PC-9 (cell line): ENCODE data around the gene AGO1. TPM values are rescaled to one million over a fixed set of nuclear protein-coding genes. Genes with fewer than 3 reads are reported as not detected.

Source experiments
- BruUV-seq: library from RNA; stranded (reverse); fragments of 400-500 nt; replicated peaks from 2 replicates; lab custom pipeline; 2021; lab: Mats Ljungman, UMichigan
- CTCF ChIA-PET: fragments of 300-600 bp; sonication (Branson Sonifier 250); formaldehyde crosslinking; loops from one replicate; lab custom pipeline; 2022; ENCODE audit warnings: antibody characterized with exemption; lab: Charles Lee
- POLR2A ChIA-PET: fragments of 300-600 bp; sonication (Branson Sonifier 250); formaldehyde crosslinking; loops from one replicate; lab custom pipeline; 2022; ENCODE audit warnings: antibody characterized with exemption; ENCODE audit not compliant: unreplicated experiment; lab: Charles Lee
- DNase-seq, 2 experiments: peaks; one replicate each; pipeline versions ENCODE4 v3.0.0 to v3.0.0-alpha.2; 2015 to 2022; ENCODE audit warnings: mixed read lengths in 1 of 2
- H2AFZ ChIP-seq: fragments of 200-600 bp; sonication (generic); 2 replicates; pipeline ENCODE4 v1.8.1; 2017; ENCODE audit warnings: antibody characterized with exemption
- H3F3A ChIP-seq: fragments of 200-600 bp; sonication (generic); 2 replicates; pipeline ENCODE4 v1.8.1; 2017; ENCODE audit warnings: antibody characterized with exemption, mild to moderate bottlenecking, low read depth; ENCODE audit not compliant: insufficient read depth
- H3K27ac ChIP-seq: fragments of 200-600 bp; sonication (generic); 2 replicates; pipeline ENCODE4 v1.6.1; 2016; ENCODE audit warnings: mixed run types
- H3K27me3 ChIP-seq: fragments of 200-600 bp; sonication (generic); 2 replicates; pipeline ENCODE4 v1.6.1; 2016; ENCODE audit warnings: low read depth, mixed run types; ENCODE audit not compliant: insufficient read depth
- H3K36me3 ChIP-seq: fragments of 200-600 bp; sonication (generic); 2 replicates; pipeline ENCODE4 v1.6.1; 2016; ENCODE audit warnings: low read depth, mixed run types
- H3K4me1 ChIP-seq: fragments of 200-600 bp; sonication (generic); replicated peaks from 2 replicates; pipeline ENCODE4 v1.6.1; 2016; ENCODE audit warnings: mixed run types; ENCODE audit not compliant: insufficient read depth
- H3K4me2 ChIP-seq: fragments of 200-600 bp; sonication (generic); 2 replicates; pipeline ENCODE4 v1.6.1; 2017; ENCODE audit warnings: mixed run types
- H3K4me3 ChIP-seq: fragments of 200-600 bp; sonication (generic); 2 replicates; pipeline ENCODE4 v1.6.1; 2016; ENCODE audit warnings: mixed run types
- H3K79me2 ChIP-seq: fragments of 200-600 bp; sonication (generic); 2 replicates; pipeline ENCODE4 v1.6.1; 2017; ENCODE audit warnings: low read depth, mixed run types
- H3K9me2 ChIP-seq: fragments of 200-600 bp; sonication (generic); 2 replicates; pipeline ENCODE4 v1.8.1; 2017; ENCODE audit warnings: mild to moderate bottlenecking; ENCODE audit not compliant: insufficient read depth
- H3K9me3 ChIP-seq: fragments of 200-600 bp; sonication (generic); 2 replicates; pipeline ENCODE4 v1.8.1; 2016; ENCODE audit warnings: low read depth; ENCODE audit not compliant: insufficient read depth
- H4K20me1 ChIP-seq: fragments of 200-600 bp; sonication (generic); 2 replicates; pipeline ENCODE4 v1.8.1; 2017; ENCODE audit not compliant: insufficient read depth
- EZH2 ChIP-seq: fragments of 200-600 bp; sonication (generic); IDR thresholded peaks from 2 replicates; pipeline ENCODE4 v1.8.0; 2017; ENCODE audit warnings: antibody characterized with exemption, low read depth
- intact Hi-C: fragments of 100-400 bp; cut with micrococcal nuclease; formaldehyde crosslinking; loops from one replicate; pipeline ENCODE4 v1.10.0; 2022; ENCODE audit not compliant: unreplicated experiment
- total RNA-seq: library from RNA; stranded (reverse); gene quantifications from 2 replicates; pipeline ENCODE4 v1.2.3, GENCODE V29; 2021
- TF ChIP-seq, protein P1 (sequence below): fragments of 200-600 bp; sonication (generic); conservative IDR thresholded peaks from 2 replicates; pipeline ENCODE4 v1.6.1; 2017; ENCODE audit warnings: mixed run types, antibody characterized with exemption, mild to moderate bottlenecking, moderate library complexity

The AGO1 gene
- total RNA-seq, 1 experiment from 2014 or later = 66.0 TPM

DNA sequence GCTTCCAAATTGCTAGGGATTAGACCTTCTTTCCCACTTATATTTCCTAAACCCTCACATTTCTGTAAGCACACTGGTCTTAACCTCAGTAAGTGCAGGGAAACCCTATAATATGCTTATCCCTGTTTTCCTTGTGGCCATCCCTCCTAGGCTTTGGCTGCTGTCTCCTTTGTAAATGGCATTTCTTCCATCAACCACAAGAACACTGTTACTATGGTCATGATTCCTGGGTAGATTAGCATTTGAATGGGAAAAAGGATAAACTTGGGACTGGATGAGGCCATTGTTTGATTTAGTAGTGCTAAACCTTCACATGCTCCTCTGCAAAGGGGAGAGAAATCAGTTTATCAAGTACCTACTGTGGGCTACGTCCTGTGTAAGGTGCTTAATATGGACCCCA, 31.7 kb downstream of the AGO1 start:
- H3K27me3 ChIP-seq = no peaks in the 10 kb centered on the region
- DNase-seq = no peak
- H3K4me2 ChIP-seq = no peak overlapping the region
- no TSS peak for BruUV-seq
- peaks cover 20% of the 10 kb centered on the region for H3K36me3 ChIP-seq
- H2AFZ ChIP-seq = no peak overlapping the region
- ChIA-PET POLR2A (no interaction called here), CTCF (no interaction called here)
- no peaks in the 10 kb centered on the region for H3K9me3 ChIP-seq
- H3K4me3 ChIP-seq = no peak overlapping the region
- H3K4me1 ChIP-seq = no peaks in the 10 kb centered on the region
- H3K79me2 ChIP-seq = no peaks in the 10 kb centered on the region
- H3K27ac ChIP-seq = no peak overlapping the region
- no peaks in the 10 kb centered on the region for H3F3A ChIP-seq
- H3K9me2 ChIP-seq = no peaks in the 10 kb centered on the region
- H4K20me1 ChIP-seq = no peaks in the 10 kb centered on the region
- intact Hi-C loops = no loop called here
- TF ChIP-seq, protein P1, sequence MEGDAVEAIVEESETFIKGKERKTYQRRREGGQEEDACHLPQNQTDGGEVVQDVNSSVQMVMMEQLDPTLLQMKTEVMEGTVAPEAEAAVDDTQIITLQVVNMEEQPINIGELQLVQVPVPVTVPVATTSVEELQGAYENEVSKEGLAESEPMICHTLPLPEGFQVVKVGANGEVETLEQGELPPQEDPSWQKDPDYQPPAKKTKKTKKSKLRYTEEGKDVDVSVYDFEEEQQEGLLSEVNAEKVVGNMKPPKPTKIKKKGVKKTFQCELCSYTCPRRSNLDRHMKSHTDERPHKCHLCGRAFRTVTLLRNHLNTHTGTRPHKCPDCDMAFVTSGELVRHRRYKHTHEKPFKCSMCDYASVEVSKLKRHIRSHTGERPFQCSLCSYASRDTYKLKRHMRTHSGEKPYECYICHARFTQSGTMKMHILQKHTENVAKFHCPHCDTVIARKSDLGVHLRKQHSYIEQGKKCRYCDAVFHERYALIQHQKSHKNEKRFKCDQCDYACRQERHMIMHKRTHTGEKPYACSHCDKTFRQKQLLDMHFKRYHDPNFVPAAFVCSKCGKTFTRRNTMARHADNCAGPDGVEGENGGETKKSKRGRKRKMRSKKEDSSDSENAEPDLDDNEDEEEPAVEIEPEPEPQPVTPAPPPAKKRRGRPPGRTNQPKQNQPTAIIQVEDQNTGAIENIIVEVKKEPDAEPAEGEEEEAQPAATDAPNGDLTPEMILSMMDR = no peak
- TF ChIP-seq EZH2 = no peak

DNA sequence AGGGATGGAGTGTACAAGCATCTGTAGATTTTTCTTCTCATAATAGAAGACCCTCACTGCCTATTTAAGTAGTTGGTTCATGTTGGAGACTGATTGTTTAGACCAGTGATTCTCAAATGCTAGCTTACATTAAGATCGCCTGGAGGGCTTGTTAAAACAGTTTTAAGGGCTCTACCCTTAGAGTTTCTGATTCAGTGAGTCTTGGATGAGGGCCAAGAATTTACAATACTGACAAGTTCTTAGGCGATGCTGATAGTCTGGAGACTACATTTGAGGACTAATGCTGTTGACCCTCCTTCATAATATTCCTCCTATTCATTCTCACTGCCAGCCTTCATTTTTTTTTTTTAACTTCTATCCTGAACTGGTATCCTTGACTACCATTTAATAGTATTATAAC, 32.7 kb downstream of the AGO1 start:
- intact Hi-C loops = no loop called here
- Histone ChIP-seq H4K20me1 (no peaks in the 10 kb centered on the region), H3K27ac (no peak overlapping the region), H3K4me2 (no peak overlapping the region), H3K4me1 (no peaks in the 10 kb centered on the region), H3K9me2 (no peaks in the 10 kb centered on the region), H3K36me3 (peaks cover 20% of the 10 kb centered on the region), H3K9me3 (no peaks in the 10 kb centered on the region), H3K79me2 (no peaks in the 10 kb centered on the region), H3F3A (no peaks in the 10 kb centered on the region), H2AFZ (no peak overlapping the region), H3K27me3 (no peaks in the 10 kb centered on the region), H3K4me3 (no peak overlapping the region)
- ChIA-PET POLR2A (no interaction called here), CTCF (no interaction called here)
- DNase-seq = no peak
- BruUV-seq = no TSS peak
- TF ChIP-seq, protein P1 = no peak

DNA sequence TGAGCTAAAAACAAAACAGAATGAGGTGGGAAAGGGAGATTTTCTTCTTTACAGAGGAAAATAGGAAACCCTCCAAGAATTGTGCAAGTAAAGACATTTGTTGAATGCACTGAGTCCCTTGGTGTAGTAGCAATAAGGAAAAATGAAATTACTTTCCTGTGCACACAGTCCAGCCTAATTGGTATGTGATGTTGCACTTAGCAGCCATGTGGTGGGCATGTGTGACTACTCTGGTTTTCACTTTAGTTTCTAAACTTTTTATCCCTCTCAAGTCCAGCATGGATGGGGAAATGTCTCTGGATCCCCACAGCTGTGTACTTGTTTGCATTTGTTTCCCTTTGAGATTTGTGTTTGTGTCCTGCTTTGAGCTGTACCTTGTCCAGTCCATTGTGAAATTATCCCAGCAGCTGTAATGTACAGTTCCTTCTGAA, 40.8 kb downstream of the AGO1 start:
- Histone ChIP-seq H3K4me2 (no peak overlapping the region), H3K79me2 (no peaks in the 10 kb centered on the region), H3K9me3 (no peaks in the 10 kb centered on the region), H2AFZ (no peak overlapping the region), H3K9me2 (no peaks in the 10 kb centered on the region), H3F3A (peaks cover 8% of the 10 kb centered on the region; the same call in 1 of the 2 replicates), H3K36me3 (no peaks in the 10 kb centered on the region), H4K20me1 (no peaks in the 10 kb centered on the region), H3K4me3 (no peak overlapping the region), H3K27ac (no peak overlapping the region), H3K27me3 (no peaks in the 10 kb centered on the region), H3K4me1 (no peaks in the 10 kb centered on the region)
- POLR2A ChIA-PET = no interaction called here
- intact Hi-C loops = no loop called here
- BruUV-seq = no TSS peak
- TF ChIP-seq, protein P1 = no peak
- no peak for TF ChIP-seq EZH2
- CTCF ChIA-PET = no interaction called here
- no peak for DNase-seq
